GM23248 (cell line): ENCODE measurements around the gene CEP85. TPM values are rescaled to one million over a fixed set of nuclear protein-coding genes. Genes with fewer than 3 reads are reported as not detected.
"Not testable (repeated sequence)": the region's sequence is repeated elsewhere in the genome, so short reads cannot be mapped to it uniquely, and the experiment has no call there.

ENCODE experiments used
- DNase-seq: peaks from one replicate; pipeline ENCODE4 v3.0.0-alpha.2; 2015
- H2AFZ ChIP-seq: fragments of 200-600 bp; sonication (generic); 2 replicates; pipeline ENCODE4 v1.6.1; 2016; ENCODE audit warnings: antibody characterized with exemption
- H3F3A ChIP-seq: fragments of 200-600 bp; sonication (generic); 2 replicates; pipeline ENCODE4 v1.6.1; 2016; ENCODE audit warnings: mild to moderate bottlenecking, antibody characterized with exemption, mixed run types; ENCODE audit not compliant: insufficient read depth
- H3K27ac ChIP-seq: fragments of 200-600 bp; sonication (generic); 2 replicates; pipeline ENCODE4 v1.5.1; 2016; ENCODE audit warnings: mild to moderate bottlenecking
- H3K27me3 ChIP-seq: fragments of 200-600 bp; sonication (generic); replicated peaks from 2 replicates; pipeline ENCODE4 v1.6.1; 2016; ENCODE audit warnings: mild to moderate bottlenecking; ENCODE audit not compliant: insufficient read depth
- H3K36me3 ChIP-seq: fragments of 200-600 bp; sonication (generic); 2 replicates; pipeline ENCODE4 v1.6.1; 2016; ENCODE audit warnings: low read depth, mild to moderate bottlenecking
- H3K4me1 ChIP-seq: fragments of 200-600 bp; sonication (generic); 2 replicates; pipeline ENCODE4 v1.6.1; 2016; ENCODE audit warnings: mild to moderate bottlenecking; ENCODE audit not compliant: insufficient read depth
- H3K4me2 ChIP-seq: fragments of 200-600 bp; sonication (generic); one replicate; pipeline ENCODE4 v1.6.1; 2016; ENCODE audit warnings: mild to moderate bottlenecking; ENCODE audit not compliant: unreplicated experiment
- H3K4me3 ChIP-seq: fragments of 200-600 bp; sonication (generic); 2 replicates; pipeline ENCODE4 v1.5.1; 2016; ENCODE audit warnings: mild to moderate bottlenecking
- H3K79me2 ChIP-seq: fragments of 200-600 bp; sonication (generic); 2 replicates; pipeline ENCODE4 v1.6.1; 2016; ENCODE audit warnings: mild to moderate bottlenecking; ENCODE audit not compliant: insufficient read depth
- H3K9ac ChIP-seq: fragments of 200-600 bp; sonication (generic); 2 replicates; pipeline ENCODE4 v1.6.1; 2016; ENCODE audit warnings: mild to moderate bottlenecking
- H3K9me2 ChIP-seq: fragments of 200-600 bp; sonication (generic); 2 replicates; pipeline ENCODE4 v1.6.1; 2016; ENCODE audit warnings: mixed run types, mild to moderate bottlenecking, moderate library complexity; ENCODE audit not compliant: insufficient read depth
- H3K9me3 ChIP-seq: fragments of 200-600 bp; sonication (generic); one replicate; pipeline ENCODE4 v1.6.1; 2017; ENCODE audit warnings: low read depth
- H4K20me1 ChIP-seq: fragments of 200-600 bp; sonication (generic); 2 replicates; pipeline ENCODE4 v1.6.0; 2016; ENCODE audit not compliant: insufficient read depth
- EZH2 ChIP-seq: fragments of 200-600 bp; sonication (generic); IDR thresholded peaks from 2 replicates; pipeline ENCODE4 v1.6.1; 2018; ENCODE audit warnings: antibody characterized with exemption, mild to moderate bottlenecking; ENCODE audit not compliant: insufficient read depth, poor library complexity, severe bottlenecking
- EZH2phosphoT487 ChIP-seq: fragments of 200-600 bp; sonication (generic); IDR thresholded peaks from 2 replicates; pipeline ENCODE4 v1.6.1; 2018; ENCODE audit warnings: antibody characterized with exemption, moderate library complexity, mild to moderate bottlenecking, low read depth; ENCODE audit not compliant: insufficient read depth
- WGBS, 2 experiments: methylation state at CpG; one replicate each; pipeline ENCODE4 v1.1.6; 2015 to 2017; ENCODE audit warnings: low lambda C conversion rate in 2 of 2, low coverage in 1 of 2; ENCODE audit errors: missing lambda C conversion rate in 2 of 2; 5-methylcytosine and 5-hydroxymethylcytosine counted together
- in situ Hi-C: fragments of 300-500 bp; cut with MboI; formaldehyde crosslinking; loops from 2 replicates; pipeline ENCODE4 v1.15.0; 2020
- polyA plus RNA-seq: library from polyadenylated mRNA; unstranded; fragments of >200 nt; fragmentation: Nextera tagmentation; extraction: Ambion mirVana; gene quantifications from 2 replicates; pipeline ENCODE4 v1.2.1, GENCODE V29; 2016
- total RNA-seq: library from RNA; depleted of rRNA; stranded (reverse); fragments of >200 nt; shearing (Covaris generic); gene quantifications from 2 replicates; pipeline ENCODE4 v1.2.3, GENCODE V29; 2014

The CEP85 gene
- total and polyA plus RNA-seq, 2 experiments from 2014 or later, result 5.0 to 6.2 TPM

GRCh38 chr1:26290122-26290881 lies 56.3 kb downstream of the CEP85 start:
- H3K9me2 ChIP-seq, result no peaks in the 10 kb centered on the region
- in situ Hi-C loops, result no loop called here
- no peak overlapping the region for H2AFZ ChIP-seq
- no peaks in the 10 kb centered on the region for H3K9me3 ChIP-seq
- H3K79me2 ChIP-seq, result no peaks in the 10 kb centered on the region
- no peak overlapping the region for H3K4me3 ChIP-seq
- TF ChIP-seq EZH2phosphoT487 (no peak), EZH2 (no peak)
- no peak for DNase-seq
- WGBS, 2 experiments, result 80 to 82% methylated on average over 11 of the region's 11 CpGs
- no peaks in the 10 kb centered on the region for H3K27me3 ChIP-seq
- no peaks in the 10 kb centered on the region for H3K4me1 ChIP-seq
- no peak overlapping the region for H3K4me2 ChIP-seq
- no peak overlapping the region for H3K9ac ChIP-seq
- peaks cover 27% of the 10 kb centered on the region for H3F3A ChIP-seq
- H3K36me3 ChIP-seq, result no peaks in the 10 kb centered on the region
- H4K20me1 ChIP-seq, result no peaks in the 10 kb centered on the region
- no peak overlapping the region for H3K27ac ChIP-seq

GRCh38 chr1:26290882-26291261 lies 56.9 kb downstream of the CEP85 start:
- Histone ChIP-seq H3K9me3 (no peaks in the 10 kb centered on the region), H3K36me3 (no peaks in the 10 kb centered on the region), H3K27me3 (no peaks in the 10 kb centered on the region), H3K79me2 (no peaks in the 10 kb centered on the region), H4K20me1 (no peaks in the 10 kb centered on the region), H3K4me1 (no peaks in the 10 kb centered on the region), H3K9ac (no peak overlapping the region), H3K9me2 (no peaks in the 10 kb centered on the region), H3K4me2 (no peak overlapping the region), H3K4me3 (no peak overlapping the region), H2AFZ (no peak overlapping the region), H3K27ac (no peak overlapping the region), H3F3A (peaks cover 23% of the 10 kb centered on the region)
- no peak for DNase-seq
- WGBS, 2 experiments, result 48 to 59% methylated on average over 8 to 10 of the region's 11 CpGs
- TF ChIP-seq EZH2 (no peak), EZH2phosphoT487 (no peak)
- in situ Hi-C loops, result no loop called here

GRCh38 chr1:26291433-26291832 lies 57.4 kb downstream of the CEP85 start:
- no peaks in the 10 kb centered on the region for H3K9me2 ChIP-seq
- no peak overlapping the region for H3K4me2 ChIP-seq
- 91 to 100% methylated on average over 3 of the region's 3 CpGs for WGBS, 2 experiments
- H3K79me2 ChIP-seq, result no peaks in the 10 kb centered on the region
- in situ Hi-C loops, result no loop called here
- no peaks in the 10 kb centered on the region for H3K36me3 ChIP-seq
- H3F3A ChIP-seq, result peaks cover 18% of the 10 kb centered on the region
- H3K27me3 ChIP-seq, result no peaks in the 10 kb centered on the region
- no peak overlapping the region for H3K9ac ChIP-seq
- H3K27ac ChIP-seq, result no peak overlapping the region
- H3K4me3 ChIP-seq, result no peak overlapping the region
- H3K4me1 ChIP-seq, result no peaks in the 10 kb centered on the region
- no peak for DNase-seq
- no peaks in the 10 kb centered on the region for H3K9me3 ChIP-seq
- H2AFZ ChIP-seq, result no peak overlapping the region
- TF ChIP-seq EZH2 (no peak), EZH2phosphoT487 (no peak)
- H4K20me1 ChIP-seq, result no peaks in the 10 kb centered on the region

- no peaks in the 10 kb centered on the region for H3K79me2 ChIP-seq
- in situ Hi-C loops, result no loop called here
- H3K4me1 ChIP-seq, result no peaks in the 10 kb centered on the region
- no peak overlapping the region for H3K4me2 ChIP-seq
- no peak overlapping the region for H2AFZ ChIP-seq
- H3K27me3 ChIP-seq, result no peaks in the 10 kb centered on the region
- H3K4me3 ChIP-seq, result no peak overlapping the region
- peaks cover 13% of the 10 kb centered on the region; the same call in 1 of the 2 replicates for H3F3A ChIP-seq
- TF ChIP-seq EZH2, result no peak
- no peak for TF ChIP-seq EZH2phosphoT487
- no peaks in the 10 kb centered on the region for H3K9me3 ChIP-seq
- DNase-seq, result no peak
- no peak overlapping the region for H3K27ac ChIP-seq
- H3K36me3 ChIP-seq, result no peaks in the 10 kb centered on the region
- WGBS, 2 experiments, result 80 to 81% methylated on average over 4 of the region's 4 CpGs
- no peaks in the 10 kb centered on the region for H3K9me2 ChIP-seq
- H3K9ac ChIP-seq, result no peak overlapping the region
- H4K20me1 ChIP-seq, result no peaks in the 10 kb centered on the region
Observed at GRCh38 chr1:26291939-26292338, 57.9 kb downstream of the CEP85 start.

GRCh38 chr1:26292735-26293134 lies 58.7 kb downstream of the CEP85 start:
- H3K9me2 ChIP-seq, H3K27ac ChIP-seq, H3K4me2 ChIP-seq, H3K4me3 ChIP-seq, H3K27me3 ChIP-seq, H3K4me1 ChIP-seq, H3K36me3 ChIP-seq, H3K9me3 ChIP-seq, H3F3A ChIP-seq, in situ Hi-C loops, H2AFZ ChIP-seq, H3K9ac ChIP-seq, H3K79me2 ChIP-seq, H4K20me1 ChIP-seq, DNase-seq: not testable (repeated sequence)
- WGBS, 2 experiments, result 96 to 98% methylated on average over 5 of the region's 5 CpGs
